HG03135 (cell line): Measurements from ENCODE around the gene AIF1L.

ENCODE experiments used
- ATAC-seq: cut with Tn5 transposase; IDR thresholded peaks from one replicate; pipeline ENCODE4 v1.9.1; 2021; ENCODE audit warnings: mild to moderate bottlenecking, moderate library complexity; ENCODE audit not compliant: unreplicated experiment

AIF1L gene

DNA sequence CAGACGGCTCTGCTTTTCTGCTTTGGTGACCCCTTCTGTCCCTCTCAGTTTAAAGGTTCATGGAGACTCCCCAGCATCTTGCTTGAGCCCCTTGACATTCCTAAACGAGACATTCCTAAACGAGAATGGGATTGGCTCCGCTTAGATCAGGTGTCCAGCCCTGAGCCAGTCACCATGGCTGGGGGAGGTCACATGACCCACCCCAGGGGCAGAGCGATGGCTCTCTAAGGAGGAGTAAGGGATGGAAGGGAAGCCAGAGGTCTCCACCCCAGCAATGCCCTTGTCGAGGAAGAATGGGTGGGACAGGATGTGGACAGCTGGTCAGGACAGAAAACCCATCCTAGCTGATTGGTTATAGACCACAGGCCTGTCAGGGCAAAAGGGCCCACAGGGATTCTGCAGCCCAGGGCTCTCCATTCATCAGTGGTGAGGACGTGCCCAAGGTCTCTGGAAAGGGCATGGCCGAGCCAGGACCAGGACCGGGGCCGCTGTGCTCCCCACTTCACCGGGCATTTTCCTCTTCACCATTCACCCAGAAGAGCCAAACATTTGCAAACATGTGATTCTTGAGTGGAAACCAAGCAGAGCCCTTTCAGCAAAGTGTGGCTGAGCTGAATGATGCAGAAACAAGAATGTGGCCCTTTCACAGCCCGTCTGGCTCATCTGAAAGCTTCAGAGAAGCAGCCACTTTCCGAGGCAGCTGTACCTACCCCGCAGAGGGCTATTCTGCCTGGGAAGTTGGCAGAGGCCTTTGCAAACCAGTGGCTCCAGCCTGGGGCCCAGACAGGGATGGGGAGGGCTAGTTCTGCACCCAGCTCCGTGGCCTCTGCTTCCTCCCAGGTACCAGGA, 19.8 kb upstream of the AIF1L start:
- ATAC-seq: no peak

DNA sequence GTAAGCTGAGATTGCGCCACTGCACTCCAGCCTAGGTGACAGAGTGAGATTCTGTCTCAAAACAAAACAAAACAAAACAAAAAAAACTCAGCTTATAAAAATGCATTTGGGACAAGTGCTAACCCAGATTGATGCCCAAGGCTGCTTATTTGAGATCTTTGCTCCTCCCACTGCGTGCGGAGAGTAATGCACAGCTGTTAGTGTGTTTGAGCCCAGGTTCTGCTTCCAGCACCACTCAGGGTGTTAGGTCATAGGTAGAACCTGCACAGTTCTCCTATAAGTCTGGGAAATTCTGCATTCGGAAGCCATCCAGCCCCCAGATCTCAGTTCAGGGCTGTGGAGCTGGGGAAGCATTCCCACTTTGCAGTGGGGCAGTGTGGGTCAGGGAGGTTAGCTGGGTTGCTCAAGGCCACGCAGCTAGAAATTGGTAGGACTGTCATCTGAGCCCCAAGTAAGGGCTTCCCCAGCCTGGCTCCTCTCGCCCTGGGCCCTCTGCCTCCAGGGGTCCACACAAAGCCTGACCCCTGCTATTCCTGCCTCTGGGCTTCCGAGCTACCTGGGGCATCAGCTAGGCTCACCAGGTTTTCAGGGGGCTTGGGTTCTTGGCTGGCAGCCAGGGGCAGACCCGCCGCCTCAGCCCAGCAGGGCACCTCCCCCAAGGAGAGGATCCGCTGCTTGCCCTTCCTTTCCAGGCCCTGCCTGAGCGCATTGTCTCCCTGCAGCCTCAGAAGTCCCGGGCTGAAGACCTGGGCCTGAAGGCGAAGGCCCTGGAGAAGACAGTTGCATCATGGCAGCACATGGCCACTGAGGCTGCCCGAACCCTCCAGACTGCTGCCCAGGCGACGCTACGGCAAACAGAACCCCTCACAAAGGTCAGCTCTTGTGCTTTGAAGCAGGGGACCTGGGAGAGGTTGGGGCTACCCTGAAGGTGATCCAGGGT, 17.6 kb upstream of the AIF1L start:
- ATAC-seq: no peak

DNA sequence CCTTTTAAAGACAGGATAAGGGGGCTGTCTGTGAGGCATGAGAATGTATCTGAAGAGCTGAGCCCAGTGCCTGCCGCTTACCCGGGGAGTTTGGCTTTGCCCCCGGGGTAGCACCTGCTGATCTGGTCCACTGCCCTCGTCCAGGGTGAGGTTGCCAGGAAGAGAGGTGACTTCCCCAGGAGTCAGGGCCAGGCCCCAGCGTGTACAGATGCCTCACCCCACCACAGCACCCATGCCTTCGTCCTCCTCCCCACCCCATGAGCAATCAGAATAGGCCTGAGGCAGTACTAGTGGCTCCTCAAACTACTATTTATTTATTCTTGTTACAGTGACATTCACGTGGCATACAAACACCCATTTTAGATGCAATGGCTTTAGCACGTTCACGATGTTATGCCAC, 15.7 kb upstream of the AIF1L start:
- no peak for ATAC-seq

GRCh38 chr9:131081868-131082267, 14.5 kb upstream of the AIF1L start:
- ATAC-seq: no peak

- ATAC-seq: no peak
Measured at GRCh38 chr9:131082774-131083512, 13.4 kb upstream of the AIF1L start.

DNA sequence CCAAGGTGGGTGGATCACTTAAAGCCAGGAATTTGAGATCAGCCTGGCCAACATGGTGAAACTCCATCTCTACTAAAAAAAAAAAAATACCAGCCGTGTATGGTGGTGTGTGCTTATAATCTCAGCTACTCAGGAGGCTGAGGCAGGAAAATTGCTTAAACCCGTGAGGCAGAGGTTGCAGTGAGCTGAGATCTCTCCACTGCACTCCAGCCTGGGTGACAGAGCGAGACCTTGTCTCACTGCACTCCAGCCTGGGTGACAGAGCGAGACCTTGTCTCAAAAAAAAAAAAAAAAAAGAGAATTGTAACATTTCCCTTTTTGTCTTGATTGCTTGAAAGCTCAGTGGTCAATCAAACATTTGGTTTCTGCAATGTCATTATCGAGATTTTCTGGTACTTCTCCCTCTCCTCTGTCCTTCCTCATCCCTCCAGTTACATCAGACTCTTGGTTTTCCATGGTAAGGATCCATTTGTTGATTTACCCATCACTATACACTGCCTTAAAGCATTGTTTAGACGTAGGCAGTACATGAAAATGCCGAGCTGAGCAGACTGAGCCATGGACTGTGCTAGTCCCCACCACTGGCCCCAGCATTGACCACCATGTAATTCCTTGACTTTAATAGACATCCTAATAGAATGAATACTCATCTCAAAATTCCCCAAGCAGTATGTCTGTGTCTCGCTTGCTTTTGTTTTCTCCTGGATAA, 11.5 kb upstream of the AIF1L start:
- no peak for ATAC-seq

DNA sequence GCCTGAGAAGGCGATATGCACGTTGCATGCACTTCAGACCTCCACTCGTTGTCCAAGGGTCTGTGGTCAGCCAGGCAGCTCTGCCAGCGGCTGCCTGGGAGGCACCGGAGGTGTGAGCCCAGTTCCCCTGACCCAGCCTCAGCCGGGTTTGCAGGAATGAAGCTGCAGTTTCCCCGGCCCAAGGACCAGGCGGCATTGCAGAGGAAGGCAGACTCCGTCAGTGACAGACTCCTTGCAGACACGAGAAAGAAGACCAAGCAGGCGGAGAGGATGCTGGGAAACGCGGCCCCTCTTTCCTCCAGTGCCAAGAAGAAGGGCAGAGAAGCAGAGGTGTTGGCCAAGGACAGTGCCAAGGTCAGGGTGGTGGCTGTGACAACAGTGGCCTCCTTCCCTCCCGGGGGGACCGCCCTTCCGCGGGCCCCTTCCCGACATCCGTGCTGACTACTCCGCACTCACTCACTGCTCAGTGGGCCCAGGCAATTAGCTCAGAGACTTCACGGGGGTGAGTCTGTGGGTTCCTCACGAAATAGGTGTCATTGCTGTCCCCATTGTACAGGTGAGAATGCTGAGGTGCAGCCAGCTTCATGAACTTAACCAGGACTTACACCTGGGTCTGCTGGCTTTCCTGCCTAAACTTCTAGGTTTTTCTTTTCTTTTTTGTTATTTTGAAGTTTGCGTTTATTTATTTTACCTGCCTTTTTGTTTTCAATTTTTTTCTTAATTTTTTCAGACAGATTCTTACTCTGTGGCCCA, 10.8 kb upstream of the AIF1L start:
- no peak for ATAC-seq

GRCh38 chr9:131087354-131087893, 8.9 kb upstream of the AIF1L start:
- ATAC-seq: no peak

DNA sequence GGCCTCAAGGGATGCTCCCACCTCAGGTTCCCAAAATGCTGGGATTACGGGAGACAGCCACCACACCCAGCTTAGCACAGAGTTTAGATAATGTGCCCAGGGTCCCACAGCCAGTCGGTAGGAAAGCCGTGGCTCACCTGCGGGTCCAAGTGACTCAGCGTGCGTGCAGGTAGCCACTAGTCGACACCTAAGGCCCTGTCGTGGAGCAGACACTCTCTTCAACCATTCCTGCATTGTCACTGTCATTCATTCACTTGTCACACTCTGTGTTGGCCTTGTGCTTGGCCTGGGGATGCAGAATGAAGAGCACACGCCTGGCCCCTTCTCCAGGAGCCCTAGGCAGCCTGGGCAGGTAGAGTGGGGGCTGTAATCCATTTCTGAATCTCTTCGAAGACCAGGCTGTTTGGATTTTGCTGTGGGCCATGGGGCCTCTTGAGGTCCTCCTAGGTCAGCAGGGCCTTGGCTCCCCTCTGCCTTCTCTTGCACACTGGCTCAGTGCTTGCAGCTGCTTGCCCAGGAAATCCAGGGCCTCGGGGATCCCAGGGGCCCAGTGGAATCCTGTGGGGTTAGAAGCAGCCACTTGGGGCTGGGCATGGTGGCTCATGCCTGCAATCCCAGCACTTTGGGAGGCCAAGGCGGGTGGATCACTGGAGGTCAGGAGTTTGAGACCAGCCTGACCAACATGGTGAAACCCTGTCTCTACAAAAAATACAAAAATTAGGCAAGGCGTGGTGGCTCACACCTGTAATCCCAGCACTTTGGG, 6.1 kb upstream of the AIF1L start:
- no peak for ATAC-seq

DNA sequence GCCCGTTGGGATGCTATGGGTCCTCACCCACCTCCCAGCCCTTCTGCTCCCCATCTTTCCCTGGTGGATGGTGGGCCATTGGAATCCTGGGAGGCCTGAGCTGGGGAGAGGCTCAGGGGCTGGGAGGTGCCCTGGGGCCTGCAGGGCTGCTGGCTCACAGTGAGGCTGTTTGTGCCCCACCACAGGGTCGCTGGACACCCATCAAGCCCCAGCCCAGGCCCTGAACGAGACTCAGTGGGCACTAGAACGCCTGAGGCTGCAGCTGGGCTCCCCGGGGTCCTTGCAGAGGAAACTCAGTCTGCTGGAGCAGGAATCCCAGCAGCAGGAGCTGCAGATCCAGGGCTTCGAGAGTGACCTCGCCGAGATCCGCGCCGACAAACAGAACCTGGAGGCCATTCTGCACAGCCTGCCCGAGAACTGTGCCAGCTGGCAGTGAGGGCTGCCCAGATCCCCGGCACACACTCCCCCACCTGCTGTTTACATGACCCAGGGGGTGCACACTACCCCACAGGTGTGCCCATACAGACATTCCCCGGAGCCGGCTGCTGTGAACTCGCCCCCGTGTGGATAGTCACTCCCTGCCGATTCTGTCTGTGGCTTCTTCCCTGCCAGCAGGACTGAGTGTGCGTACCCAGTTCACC, 4.9 kb upstream of the AIF1L start:
- ATAC-seq: no peak

DNA sequence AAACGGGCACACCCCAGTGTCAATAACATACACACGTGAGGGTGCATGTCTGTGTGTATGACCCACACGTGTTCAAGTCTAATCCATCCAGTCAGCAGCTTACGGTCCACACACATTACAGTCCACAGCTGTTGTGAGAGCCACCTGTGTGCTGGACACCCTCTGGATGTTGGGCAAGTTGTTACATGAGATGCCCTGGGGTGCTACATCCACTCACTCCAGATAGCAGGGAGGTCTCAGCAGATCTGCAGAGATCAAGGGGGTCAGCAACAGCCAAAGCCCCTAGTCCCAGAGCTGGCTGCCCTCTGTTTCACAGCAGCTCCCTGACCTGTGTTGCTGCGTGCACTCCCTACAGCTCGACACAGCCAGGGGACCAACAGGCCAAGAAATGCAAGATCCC, 4.3 kb upstream of the AIF1L start:
- ATAC-seq: no peak

DNA sequence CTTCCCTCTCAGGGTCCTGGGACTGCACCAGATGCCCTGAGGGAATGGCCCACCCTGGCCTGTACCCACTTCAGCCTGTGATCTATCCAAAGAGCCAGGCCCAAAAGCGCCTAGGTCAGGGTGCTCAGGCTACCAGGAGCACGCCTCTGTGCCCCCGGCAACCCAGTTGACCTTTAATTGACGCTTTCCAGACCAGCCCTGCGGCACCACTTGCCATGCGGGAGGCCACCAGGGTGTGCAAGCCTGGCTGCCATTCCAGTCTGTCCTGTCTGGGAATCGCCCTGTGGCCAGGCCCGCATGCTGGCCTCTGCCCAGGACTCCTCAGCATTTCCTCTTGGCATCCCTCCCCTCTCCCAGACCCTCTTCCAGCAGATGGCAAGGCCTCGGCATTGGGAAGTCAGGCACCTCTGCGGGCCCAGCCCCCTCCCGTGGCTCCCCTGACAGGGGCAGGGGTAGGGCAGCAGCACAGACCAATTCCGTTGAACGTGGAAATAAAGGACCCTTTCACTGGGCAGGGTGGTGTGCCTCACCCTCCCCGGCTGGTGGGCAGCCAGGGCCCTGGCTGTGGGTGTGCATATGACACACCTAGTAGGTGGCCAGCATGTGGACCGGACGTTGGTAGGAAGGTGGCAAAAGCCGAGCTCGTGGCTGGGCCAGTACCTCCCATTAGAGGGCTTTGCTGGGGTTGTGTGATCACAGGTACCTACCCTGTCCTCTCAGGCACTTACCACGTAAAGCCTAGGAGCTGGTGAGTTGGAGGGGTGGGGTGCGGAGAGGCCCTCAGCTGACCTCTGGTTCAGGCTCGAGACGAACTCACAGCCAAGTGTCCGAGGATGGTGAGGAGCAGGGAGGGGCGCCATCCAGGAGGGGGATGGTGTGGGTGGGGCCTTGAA, 3.5 kb upstream of the AIF1L start:
- ATAC-seq: no peak

GRCh38 chr9:131094015-131094414, 2.3 kb upstream of the AIF1L start:
- ATAC-seq: no peak

DNA sequence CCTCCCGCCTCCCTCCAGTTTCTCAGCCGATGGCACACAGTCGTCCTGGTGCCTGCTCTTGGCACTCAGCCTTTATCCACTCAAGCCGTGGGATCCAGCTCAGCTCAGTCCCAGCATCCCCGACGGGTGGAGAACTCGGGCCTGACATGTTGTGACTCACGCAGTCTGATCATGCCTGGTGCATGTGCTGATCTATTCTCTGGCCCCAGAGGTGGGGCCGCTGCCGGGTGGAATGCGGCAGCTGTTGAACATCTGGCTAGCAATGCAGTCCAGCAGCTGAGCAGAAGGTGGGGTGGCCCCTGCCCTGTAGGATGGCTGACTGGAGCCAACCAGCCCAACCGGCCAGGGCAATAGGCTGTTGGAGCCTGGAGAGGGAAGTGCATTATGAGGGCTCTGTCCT, 1.7 kb upstream of the AIF1L start:
- ATAC-seq: no peak

DNA sequence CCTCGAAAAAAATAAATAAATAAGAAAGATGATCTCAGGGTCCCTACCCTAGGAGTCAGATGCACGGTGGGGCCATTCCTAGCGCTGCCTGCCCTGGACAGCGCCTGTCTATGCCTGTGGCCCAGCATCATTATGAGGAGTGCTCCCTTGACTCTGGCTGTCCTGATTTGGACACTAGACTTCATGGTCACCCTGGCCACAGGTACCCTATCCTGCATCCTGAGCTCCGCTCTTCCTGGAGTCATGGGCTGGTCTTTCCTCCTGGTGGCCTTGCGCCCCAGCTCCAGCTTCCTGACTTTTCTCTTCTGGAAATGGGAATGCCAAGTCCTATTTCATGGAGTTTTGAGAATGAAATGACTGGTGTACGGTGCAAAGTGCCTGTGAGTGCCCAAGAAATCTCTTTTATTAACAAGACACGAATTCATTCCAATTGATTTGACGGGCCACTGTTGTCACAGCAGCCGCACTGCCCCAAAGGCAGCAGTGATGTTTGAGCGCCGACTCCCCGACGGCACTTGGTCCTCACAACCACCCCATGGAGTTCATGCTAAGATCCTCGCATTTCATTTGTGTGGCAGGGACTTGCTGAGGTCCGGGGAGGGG, 564 bp upstream of the AIF1L start:
- ATAC-seq: no peak

- ATAC-seq: no peak
Measured at GRCh38 chr9:131097126-131097947, 1.0 kb downstream of the AIF1L start.
